Measurements from ENCODE around the gene SF3A2. TPM values are rescaled to one million over a fixed set of nuclear protein-coding genes. Genes with fewer than 3 reads are reported as not detected.

Gene SF3A2
- total and polyA plus RNA-seq, 10 of the 15 experiments (the other 5 are each of a cell fraction or from before 2014, with no cell fraction given): 0.33 to 143 (median 30.6) TPM

DNA sequence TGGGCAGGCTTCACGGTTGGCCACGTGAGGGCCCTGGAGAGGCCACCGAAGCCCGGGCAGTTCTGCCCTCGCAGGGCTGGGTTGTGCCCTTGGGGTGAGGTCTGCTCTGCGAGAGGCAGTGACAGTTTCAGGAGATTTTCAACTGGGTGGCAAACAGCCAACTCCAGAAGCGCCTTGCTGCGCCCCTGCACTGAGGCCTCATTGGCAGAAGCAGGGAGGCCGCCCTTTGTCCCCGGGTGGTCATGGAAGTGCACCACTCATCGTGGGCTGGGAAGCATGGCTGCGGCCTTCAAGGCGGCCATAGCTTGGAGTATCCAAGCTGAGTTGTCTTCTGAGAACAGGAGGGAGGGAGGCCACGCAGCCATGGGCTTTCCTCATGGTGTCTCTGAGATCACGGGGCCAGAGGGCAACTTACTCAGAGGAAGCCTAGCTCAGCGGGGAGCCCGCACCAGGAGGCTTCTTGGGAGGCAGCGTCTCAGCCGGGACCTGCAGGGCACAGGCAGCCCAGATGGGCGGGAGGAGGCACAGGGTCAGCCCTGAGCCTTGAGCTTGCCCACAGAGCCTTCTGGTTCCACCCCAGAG lies 15.3 kb upstream of the SF3A2 start:
- Histone ChIP-seq H3K27ac (ENCODE audit: control insufficient read depth, insufficient read depth) (no peak overlapping the region), H3K9me3 (replicated peaks; ENCODE audit: control insufficient read depth, insufficient read depth, low read length) (no peaks in the 10 kb centered on the region), H3K79me2 (ENCODE audit: control insufficient read depth, insufficient read depth, low read length) (no peaks in the 10 kb centered on the region), H3K4me2 (ENCODE audit: control insufficient read depth, insufficient read depth) (no peak overlapping the region), H3K4me1 (ENCODE audit: control insufficient read depth, insufficient read depth, low read length) (no peaks in the 10 kb centered on the region; the same call in 1 of the 2 replicates), H3K9ac (ENCODE audit: control insufficient read depth, insufficient read depth, low read length) (no peak overlapping the region), H3K4me3 (no peak overlapping the region), H3K36me3 (ENCODE audit: control insufficient read depth in 2 of 2, insufficient read depth in 2 of 2, low read length in 1 of 2) (peaks cover 15 to 55% of the 10 kb centered on the region in 2 experiments; a peak in 3 of 4 replicates), H2AFZ (ENCODE audit: control insufficient read depth, low read depth, low read length) (no peak overlapping the region), H3K27me3 (replicated peaks in 1 of 2; ENCODE audit: control insufficient read depth in 2 of 2, insufficient read depth in 2 of 2, low read length in 1 of 2) (no peaks in the 10 kb centered on the region), H4K20me1 (ENCODE audit: control insufficient read depth, insufficient read depth) (no peaks in the 10 kb centered on the region)
- TF ChIP-seq MXI1 (IDR thresholded peaks at IDR 0.05; ENCODE audit: low read depth, low read length): no peak
- TF ChIP-seq, protein P1, sequence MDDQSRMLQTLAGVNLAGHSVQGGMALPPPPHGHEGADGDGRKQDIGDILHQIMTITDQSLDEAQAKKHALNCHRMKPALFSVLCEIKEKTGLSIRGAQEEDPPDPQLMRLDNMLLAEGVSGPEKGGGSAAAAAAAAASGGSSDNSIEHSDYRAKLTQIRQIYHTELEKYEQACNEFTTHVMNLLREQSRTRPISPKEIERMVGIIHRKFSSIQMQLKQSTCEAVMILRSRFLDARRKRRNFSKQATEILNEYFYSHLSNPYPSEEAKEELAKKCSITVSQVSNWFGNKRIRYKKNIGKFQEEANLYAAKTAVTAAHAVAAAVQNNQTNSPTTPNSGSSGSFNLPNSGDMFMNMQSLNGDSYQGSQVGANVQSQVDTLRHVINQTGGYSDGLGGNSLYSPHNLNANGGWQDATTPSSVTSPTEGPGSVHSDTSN (IDR thresholded peaks at IDR 0.05; ENCODE audit: insufficient replicate concordance, low read depth, low read length): no peak
- TF ChIP-seq SKIL (IDR thresholded peaks at IDR 0.05; ENCODE audit: low read depth, poor library complexity, severe bottlenecking): no peak
- in situ Hi-C loops (cut with MboI): no loop called here
- intact Hi-C loops (cut with micrococcal nuclease; ENCODE audit: unreplicated experiment): no loop called here
- POLR2A ChIA-PET: interaction anchor here (1.5 kb wide), 1 partner anchor 31 kb away, joined by 3 read pairs; no protein-coding TSS in a partner anchor
- ATAC-seq (no peak), DNase-seq (ENCODE audit: low read depth, low spot score) (no peak), FAIRE-seq (no peak)
- BruUV-seq (replicated peaks): TSS peak; percentile 41
- WGBS (ENCODE audit: insufficient coverage, insufficient replicate concordance, low lambda C conversion rate, missing lambda C conversion rate): 96% methylated on average over 20 of the region's 20 CpGs
- CTCF ChIA-PET: interaction anchor here (0.6 kb wide), 1 partner anchor 65 kb away, joined by 3 read pairs; no protein-coding TSS in a partner anchor
- SMC1A ChIA-PET (ENCODE audit: uncharacterized antibody, unreplicated experiment): interaction anchor here (0.9 kb wide), 1 partner anchor 66 kb away, joined by 5 read pairs; no protein-coding TSS in a partner anchor
- RAD21 ChIA-PET (ENCODE audit: unreplicated experiment): interaction anchor here (0.7 to 1.4 kb wide), 3 partner anchors 14 to 65 kb away, joined by 3 to 4 read pairs (median 3); no protein-coding TSS in a partner anchor
